Prostate gland (tissue), 2 donors: ENCODE data around the gene SNX9. TPM values are rescaled to one million over a fixed set of nuclear protein-coding genes. Genes with fewer than 3 reads are reported as not detected.
"Not testable (repeated sequence)": the region's sequence is repeated elsewhere in the genome, so short reads cannot be mapped to it uniquely, and the experiment has no call there.

ENCODE experiments used
- DNase-seq: peaks from one replicate; pipeline ENCODE4 v3.0.0-alpha.2; 2019; ENCODE audit warnings: low spot score
- H3K27ac ChIP-seq, 2 donors: fragments of 200-600 bp; sonication (generic); 2 replicates each; pipeline ENCODE4 v1.5.1; 2017 to 2019
- H3K27me3 ChIP-seq: fragments of 200-600 bp; sonication (generic); replicated peaks from 2 replicates; pipeline ENCODE4 v1.5.1; 2019; ENCODE audit not compliant: insufficient read depth
- H3K36me3 ChIP-seq, 2 donors: fragments of 200-600 bp; sonication (generic); 1 replicate in 1 of 2; 2 replicates in 1 of 2; pipeline versions ENCODE4 v1.5.1 to v1.8.1; 2017 to 2019
- H3K4me1 ChIP-seq: fragments of 200-600 bp; sonication (generic); replicated peaks from 2 replicates; pipeline ENCODE4 v1.5.1; 2019
- H3K4me3 ChIP-seq, 2 donors: fragments of 200-600 bp; sonication (generic); 2 replicates each; pipeline ENCODE4 v1.5.1; 2017 to 2019
- H3K9me3 ChIP-seq: fragments of 200-600 bp; sonication (generic); 2 replicates; pipeline ENCODE4 v1.5.1; 2017
- CTCF ChIP-seq, 4 experiments: fragments of 200-600 bp in 2 of 4; fragments of 450-650 bp in 2 of 4; sonication (generic) in 2 of 4; IDR thresholded peaks; 1 replicate in 3 of 4; 2 replicates in 1 of 4; pipeline ENCODE4 v1.5.1; 2016 to 2019; ENCODE audit warnings: antibody characterized with exemption in 4 of 4, mild to moderate bottlenecking in 2 of 4, moderate library complexity in 2 of 4
- POLR2A ChIP-seq: fragments of 450-650 bp; IDR thresholded peaks from one replicate; pipeline ENCODE4 v1.6.1; 2016; ENCODE audit warnings: antibody characterized with exemption, mild to moderate bottlenecking
- POLR2AphosphoS5 ChIP-seq: sonication (generic); formaldehyde crosslinking; IDR thresholded peaks from one replicate; pipeline ENCODE4 v1.6.1; 2017; ENCODE audit warnings: antibody characterized with exemption
- WGBS: methylation state at CpG from one replicate; pipeline ENCODE4 v1.1.5; 2018; 5-methylcytosine and 5-hydroxymethylcytosine counted together
- intact Hi-C: fragments of 100-400 bp; cut with DNase I; formaldehyde crosslinking; loops from one replicate; pipeline ENCODE4 v1.14.2; 2022
- total RNA-seq, 2 donors: library from RNA; depleted of rRNA; stranded (reverse); fragments of >200 nt; gene quantifications; one replicate each; pipeline ENCODE4 v1.1.0, GENCODE V29; 2016

SNX9 gene
- total RNA-seq, 2 donors from 2014 or later: 39.2 to 40.6 TPM

- no peaks in the 10 kb centered on the region for H3K27me3 ChIP-seq
- H3K27ac ChIP-seq: no peak overlapping the region
- no peak overlapping the region for H3K4me3 ChIP-seq
- no peaks in the 10 kb centered on the region for H3K4me1 ChIP-seq
- no peak for DNase-seq
- intact Hi-C loops: no loop called here
- no peak for TF ChIP-seq CTCF (IDR thresholded peaks at IDR 0.05)
- no peak for TF ChIP-seq POLR2AphosphoS5
- TF ChIP-seq POLR2A: no peak
- H3K9me3 ChIP-seq: no peaks in the 10 kb centered on the region
- WGBS: 95% methylated on average over 7 of the region's 7 CpGs
- H3K36me3 ChIP-seq: peaks cover 7 to 12% of the 10 kb centered on the region in 2 donors
Observed at GRCh38 chr6:157929076-157929475, 106.0 kb downstream of the SNX9 start.

GRCh38 chr6:157929765-157930319 lies 106.8 kb downstream of the SNX9 start:
- intact Hi-C loops: no loop called here
- no peak for TF ChIP-seq POLR2A
- TF ChIP-seq CTCF (IDR thresholded peaks at IDR 0.05): no peak
- TF ChIP-seq POLR2AphosphoS5: no peak
- Histone ChIP-seq H3K4me1 (no peaks in the 10 kb centered on the region), H3K9me3 (no peaks in the 10 kb centered on the region), H3K36me3 (peaks cover 7 to 12% of the 10 kb centered on the region in 2 donors), H3K27ac (no peak overlapping the region), H3K4me3 (no peak overlapping the region), H3K27me3 (no peaks in the 10 kb centered on the region)
- no peak for DNase-seq
- WGBS: 64% methylated on average over 3 of the region's 3 CpGs

GRCh38 chr6:157935786-157936185 lies 112.7 kb downstream of the SNX9 start:
- no peak overlapping the region for H3K27ac ChIP-seq
- no peak for DNase-seq
- H3K36me3 ChIP-seq: peaks cover 1 to 9% of the 10 kb centered on the region in 2 donors
- H3K27me3 ChIP-seq: no peaks in the 10 kb centered on the region
- TF ChIP-seq POLR2A: no peak
- no peak for TF ChIP-seq POLR2AphosphoS5
- no peak for TF ChIP-seq CTCF (IDR thresholded peaks at IDR 0.05)
- WGBS: 45% methylated on average over 2 of the region's 2 CpGs
- no peak overlapping the region for H3K4me3 ChIP-seq
- H3K9me3 ChIP-seq: no peaks in the 10 kb centered on the region
- no peaks in the 10 kb centered on the region for H3K4me1 ChIP-seq
- intact Hi-C loops: no loop called here

GRCh38 chr6:157937318-157937717 lies 114.3 kb downstream of the SNX9 start:
- intact Hi-C loops: no loop called here
- 43% methylated on average over 3 of the region's 3 CpGs for WGBS
- Histone ChIP-seq H3K27ac (no peak overlapping the region), H3K4me3 (no peak overlapping the region), H3K9me3 (no peaks in the 10 kb centered on the region), H3K4me1 (no peaks in the 10 kb centered on the region), H3K27me3 (no peaks in the 10 kb centered on the region), H3K36me3 (peaks cover 5 to 7% of the 10 kb centered on the region in 2 donors)
- no peak for DNase-seq
- no peak for TF ChIP-seq CTCF (IDR thresholded peaks at IDR 0.05)
- no peak for TF ChIP-seq POLR2AphosphoS5
- no peak for TF ChIP-seq POLR2A

GRCh38 chr6:157937916-157938315 lies 114.9 kb downstream of the SNX9 start:
- H3K27me3 ChIP-seq: no peaks in the 10 kb centered on the region
- DNase-seq: no peak
- no peak overlapping the region for H3K27ac ChIP-seq
- H3K4me3 ChIP-seq: no peak overlapping the region
- no peak for TF ChIP-seq POLR2A
- TF ChIP-seq POLR2AphosphoS5: no peak
- no peak for TF ChIP-seq CTCF (IDR thresholded peaks at IDR 0.05)
- intact Hi-C loops: no loop called here
- H3K4me1 ChIP-seq: no peaks in the 10 kb centered on the region
- H3K36me3 ChIP-seq: peaks cover 5 to 7% of the 10 kb centered on the region in 2 donors
- WGBS: 90% methylated on average over 6 of the region's 6 CpGs
- no peaks in the 10 kb centered on the region for H3K9me3 ChIP-seq

- WGBS: 89% methylated on average over 12 of the region's 12 CpGs
- not testable (repeated sequence) for DNase-seq
- intact Hi-C loops: loop anchor here (10.0 kb wide), 1 partner anchor 186 kb away; no protein-coding TSS in a partner anchor
Observed at GRCh38 chr6:157940375-157941036, 117.5 kb downstream of the SNX9 start.

More at GRCh38 chr6:157940375-157941036, 117.5 kb downstream of the SNX9 start:
- not testable (repeated sequence) for H3K4me1 ChIP-seq, H3K27ac ChIP-seq, H3K9me3 ChIP-seq, H3K36me3 ChIP-seq, H3K4me3 ChIP-seq, H3K27me3 ChIP-seq
